ENCODE measurements around the gene BCR. TPM values are rescaled to one million over a fixed set of nuclear protein-coding genes. Genes with fewer than 3 reads are reported as not detected.

Gene BCR
- total RNA-seq, 1 experiment from 2014 or later = 40.5 TPM

DNA sequence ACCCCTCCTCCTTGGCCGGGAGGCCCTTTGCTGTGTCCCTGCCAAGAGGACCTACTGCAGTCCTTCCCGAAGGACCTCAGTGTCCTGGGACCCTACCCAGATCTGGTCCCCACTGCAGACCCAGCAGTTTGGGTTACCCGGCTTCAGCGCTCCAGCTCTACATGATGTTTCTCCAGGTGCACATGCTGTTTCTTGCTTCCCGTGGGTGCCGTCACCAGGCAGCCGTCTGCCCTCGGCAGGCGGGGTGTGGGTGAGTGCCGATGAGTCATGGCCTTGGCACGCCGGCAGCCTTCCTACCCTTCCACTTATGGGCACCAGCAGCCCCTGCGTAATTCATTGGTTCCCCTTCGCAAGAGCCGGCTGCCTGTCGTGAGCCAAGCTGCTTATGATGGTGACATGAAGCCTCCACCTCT lies 101.8 kb downstream of the BCR start:
- Histone ChIP-seq H4K20me1 (ENCODE audit: insufficient read depth, low read depth, low read length) (no peaks in the 10 kb centered on the region), H3K36me3 (ENCODE audit: insufficient read depth, low read length) (no peaks in the 10 kb centered on the region), H3K9me3 (ENCODE audit: low read length) (no peaks in the 10 kb centered on the region), H3K9ac (ENCODE audit: low read length) (no peak overlapping the region), H3K4me2 (ENCODE audit: low read depth, low read length, poor library complexity, severe bottlenecking) (no peak overlapping the region), H2AFZ (ENCODE audit: low read length) (no peak overlapping the region), H3K27ac (ENCODE audit: low read length) (peak overlapping the region; percentile 85; the same call in 1 of the 2 replicates), H3K9me2 (replicated peaks; ENCODE audit: insufficient read depth, low read length) (no peaks in the 10 kb centered on the region), H3K4me3 (ENCODE audit: low read length) (no peak overlapping the region), H3K27me3 (ENCODE audit: low read length) (no peaks in the 10 kb centered on the region), H3K79me2 (ENCODE audit: low read length) (no peaks in the 10 kb centered on the region), H3K4me1 (ENCODE audit: low read length) (peaks cover 46% of the 10 kb centered on the region)
- no peak for DNase-seq

DNA sequence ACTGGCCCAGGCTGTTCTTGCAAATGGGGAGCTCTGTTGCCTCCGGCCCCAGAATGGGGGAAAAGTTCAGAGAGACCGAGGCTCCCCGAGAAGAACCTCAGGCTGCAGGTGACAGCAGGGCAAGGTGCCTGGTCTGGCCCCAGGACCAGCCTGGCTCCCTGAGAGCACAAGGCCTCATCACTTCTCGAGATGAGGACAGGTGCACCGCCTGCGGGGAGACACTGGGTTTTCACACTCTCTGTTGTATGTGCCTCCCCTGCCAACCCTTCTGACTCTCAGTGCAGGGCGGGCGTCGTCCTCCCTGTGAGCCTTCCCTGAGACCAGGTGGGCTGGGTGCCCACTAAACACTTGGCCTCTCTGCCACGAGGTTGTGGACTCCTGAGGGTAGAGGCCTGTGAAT lies 102.2 kb downstream of the BCR start:
- Histone ChIP-seq H3K9ac (ENCODE audit: low read length) (no peak overlapping the region), H3K36me3 (ENCODE audit: insufficient read depth, low read length) (no peaks in the 10 kb centered on the region), H3K4me1 (ENCODE audit: low read length) (peaks cover 42% of the 10 kb centered on the region)

DNA sequence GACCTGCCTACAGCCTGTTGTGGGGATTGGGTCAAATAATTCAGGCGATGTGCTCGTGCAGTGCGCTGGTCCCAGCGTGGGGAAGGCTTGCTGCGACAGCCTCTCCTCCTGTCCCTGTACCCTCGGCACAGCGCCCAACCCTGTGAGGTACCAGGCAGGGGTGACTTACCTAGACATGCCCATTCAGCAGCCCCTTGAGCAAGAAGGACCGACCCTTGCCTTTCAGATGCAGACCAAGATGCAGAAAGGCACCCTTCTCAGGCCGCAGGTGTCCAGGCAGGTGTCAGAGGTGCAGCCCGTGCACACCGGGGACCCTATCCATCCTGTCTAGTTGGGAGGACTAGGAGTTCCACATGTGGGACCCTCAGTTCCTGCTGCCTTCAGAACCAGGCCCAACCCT lies 102.7 kb downstream of the BCR start:
- no peaks in the 10 kb centered on the region for H4K20me1 ChIP-seq (ENCODE audit: insufficient read depth, low read depth, low read length)
- no peaks in the 10 kb centered on the region for H3K36me3 ChIP-seq (ENCODE audit: insufficient read depth, low read length)
- H3K4me2 ChIP-seq (ENCODE audit: low read depth, low read length, poor library complexity, severe bottlenecking) = no peak overlapping the region
- no peak overlapping the region for H3K27ac ChIP-seq (ENCODE audit: low read length)
- H3K9ac ChIP-seq (ENCODE audit: low read length) = no peak overlapping the region
- no peak overlapping the region for H2AFZ ChIP-seq (ENCODE audit: low read length)
- H3K27me3 ChIP-seq (ENCODE audit: low read length) = no peaks in the 10 kb centered on the region
- H3K4me1 ChIP-seq (ENCODE audit: low read length) = peaks cover 37% of the 10 kb centered on the region
- H3K4me3 ChIP-seq (ENCODE audit: low read length) = no peak overlapping the region
- H3K9me2 ChIP-seq (replicated peaks; ENCODE audit: insufficient read depth, low read length) = no peaks in the 10 kb centered on the region
- H3K79me2 ChIP-seq (ENCODE audit: low read length) = no peaks in the 10 kb centered on the region
- no peak for DNase-seq
- no peaks in the 10 kb centered on the region for H3K9me3 ChIP-seq (ENCODE audit: low read length)

More for the DNA sequence above, 102.2 kb downstream of the BCR start:
- no peak overlapping the region for H2AFZ ChIP-seq (ENCODE audit: low read length)
- no peaks in the 10 kb centered on the region for H4K20me1 ChIP-seq (ENCODE audit: insufficient read depth, low read depth, low read length)
- H3K79me2 ChIP-seq (ENCODE audit: low read length) = no peaks in the 10 kb centered on the region
- no peaks in the 10 kb centered on the region for H3K9me2 ChIP-seq (replicated peaks; ENCODE audit: insufficient read depth, low read length)
- H3K27ac ChIP-seq (ENCODE audit: low read length) = no peak overlapping the region
- H3K4me3 ChIP-seq (ENCODE audit: low read length) = no peak overlapping the region
- no peaks in the 10 kb centered on the region for H3K27me3 ChIP-seq (ENCODE audit: low read length)
- DNase-seq = no peak
- H3K4me2 ChIP-seq (ENCODE audit: low read depth, low read length, poor library complexity, severe bottlenecking) = no peak overlapping the region
- no peaks in the 10 kb centered on the region for H3K9me3 ChIP-seq (ENCODE audit: low read length)

DNA sequence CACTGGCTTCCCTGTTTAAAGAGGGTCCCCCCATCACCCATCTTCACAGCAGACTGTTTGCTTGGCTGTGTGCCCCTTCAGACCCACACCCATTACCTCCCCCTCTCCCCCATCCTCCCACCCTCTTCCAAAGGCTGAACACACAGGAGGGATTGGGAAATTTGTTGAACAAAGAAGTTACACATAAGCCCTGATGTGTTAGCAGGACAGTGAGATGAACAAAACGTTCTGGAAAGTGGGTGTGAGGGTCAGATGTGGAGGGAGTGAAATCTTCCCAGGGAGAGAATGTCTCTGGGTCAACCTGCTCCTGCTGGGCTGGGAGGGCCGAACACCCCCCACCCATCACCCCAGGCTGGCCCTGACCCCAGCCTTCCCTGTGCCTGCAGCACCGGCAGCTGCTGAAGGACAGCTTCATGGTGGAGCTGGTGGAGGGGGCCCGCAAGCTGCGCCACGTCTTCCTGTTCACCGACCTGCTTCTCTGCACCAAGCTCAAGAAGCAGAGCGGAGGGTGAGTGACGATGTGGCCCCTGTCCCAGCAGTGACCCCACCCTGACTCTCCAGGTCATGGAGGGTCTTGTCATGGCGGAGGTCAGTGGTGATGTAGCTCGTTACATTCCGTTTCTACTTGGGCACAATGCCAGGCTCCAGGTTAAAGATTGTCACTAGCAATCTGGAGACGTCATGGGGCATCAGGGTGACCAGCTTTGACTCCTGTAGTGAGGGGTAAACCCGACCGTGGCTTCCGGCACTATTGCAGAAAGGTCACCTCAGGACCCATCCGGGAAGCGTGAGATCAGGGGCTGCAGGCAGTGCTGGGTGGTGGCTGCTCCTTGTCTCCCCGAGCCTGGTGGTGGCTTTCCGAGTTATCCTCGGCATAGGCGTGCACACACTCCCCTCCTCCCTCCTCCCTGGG lies 103.5 kb downstream of the BCR start:
- H4K20me1 ChIP-seq (ENCODE audit: insufficient read depth, low read depth, low read length) = no peaks in the 10 kb centered on the region
- H3K9ac ChIP-seq (ENCODE audit: low read length) = no peak overlapping the region
- no peaks in the 10 kb centered on the region for H3K36me3 ChIP-seq (ENCODE audit: insufficient read depth, low read length)

DNA sequence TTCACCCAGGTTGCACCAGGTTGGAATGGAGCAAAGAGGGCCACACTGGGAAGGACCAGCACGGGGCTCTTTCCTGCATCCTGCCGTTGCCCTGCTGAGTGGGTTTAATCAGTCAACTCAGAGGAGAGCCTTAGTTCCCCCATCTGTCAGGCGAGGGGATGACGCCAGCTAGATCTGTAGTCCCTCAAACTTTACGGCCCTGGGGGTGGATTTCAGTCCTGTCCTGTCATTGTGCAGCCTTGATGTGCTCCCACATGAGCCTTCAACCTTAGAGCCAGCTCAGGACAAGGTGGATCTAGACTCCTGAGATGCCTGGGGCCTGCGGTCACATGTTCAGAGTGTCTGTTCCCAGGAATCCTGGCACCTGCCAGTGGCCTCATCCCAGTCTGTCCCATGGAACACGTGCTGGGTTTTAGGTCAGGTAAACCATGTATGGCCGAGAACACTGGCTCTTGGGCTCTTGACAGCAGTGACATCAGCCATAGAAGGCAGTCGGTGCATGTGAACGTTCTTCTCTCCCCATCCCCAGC lies 104.3 kb downstream of the BCR start:
- no peaks in the 10 kb centered on the region for H3K79me2 ChIP-seq (ENCODE audit: low read length)
- no peak overlapping the region for H3K27ac ChIP-seq (ENCODE audit: low read length)
- H3K9ac ChIP-seq (ENCODE audit: low read length) = no peak overlapping the region
- no peak overlapping the region for H3K4me3 ChIP-seq (ENCODE audit: low read length)
- H4K20me1 ChIP-seq (ENCODE audit: insufficient read depth, low read depth, low read length) = no peaks in the 10 kb centered on the region
- no peaks in the 10 kb centered on the region for H3K36me3 ChIP-seq (ENCODE audit: insufficient read depth, low read length)
- H3K9me2 ChIP-seq (replicated peaks; ENCODE audit: insufficient read depth, low read length) = no peaks in the 10 kb centered on the region
- no peak for DNase-seq
- no peaks in the 10 kb centered on the region for H3K9me3 ChIP-seq (ENCODE audit: low read length)
- H3K4me1 ChIP-seq (ENCODE audit: low read length) = peaks cover 35% of the 10 kb centered on the region
- no peaks in the 10 kb centered on the region for H3K27me3 ChIP-seq (ENCODE audit: low read length)
- no peak overlapping the region for H2AFZ ChIP-seq (ENCODE audit: low read length)
- no peak overlapping the region for H3K4me2 ChIP-seq (ENCODE audit: low read depth, low read length, poor library complexity, severe bottlenecking)

More for the DNA sequence above, 103.5 kb downstream of the BCR start:
- Histone ChIP-seq H3K27me3 (ENCODE audit: low read length) (no peaks in the 10 kb centered on the region), H3K9me2 (replicated peaks; ENCODE audit: insufficient read depth, low read length) (no peaks in the 10 kb centered on the region), H3K4me1 (ENCODE audit: low read length) (peaks cover 35% of the 10 kb centered on the region), H3K4me2 (ENCODE audit: low read depth, low read length, poor library complexity, severe bottlenecking) (no peak overlapping the region), H3K4me3 (ENCODE audit: low read length) (no peak overlapping the region), H3K27ac (ENCODE audit: low read length) (no peak overlapping the region), H2AFZ (ENCODE audit: low read length) (no peak overlapping the region), H3K79me2 (ENCODE audit: low read length) (no peaks in the 10 kb centered on the region), H3K9me3 (ENCODE audit: low read length) (no peaks in the 10 kb centered on the region)
- no peak for DNase-seq

DNA sequence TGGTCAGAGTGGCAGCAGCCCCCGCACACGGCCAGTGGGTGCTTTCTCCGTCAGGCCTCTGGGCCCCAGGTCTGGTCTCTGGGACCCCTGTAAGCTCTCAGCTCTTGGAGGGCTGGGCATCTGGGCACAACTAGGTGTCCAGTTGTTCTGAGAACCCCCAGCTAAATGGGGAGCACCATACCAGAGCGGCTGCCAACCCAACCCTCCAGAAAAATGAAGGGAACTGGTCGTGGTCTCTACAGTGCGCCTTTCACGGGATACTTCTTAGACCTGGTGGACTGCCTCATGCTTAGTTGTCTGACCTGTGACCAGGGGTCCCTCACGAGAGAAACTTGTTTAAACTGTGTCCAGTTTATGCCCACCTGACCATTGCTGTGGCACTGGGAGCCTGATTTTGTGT lies 104.9 kb downstream of the BCR start:
- Histone ChIP-seq H3K9me3 (ENCODE audit: low read length) (no peaks in the 10 kb centered on the region), H3K36me3 (ENCODE audit: insufficient read depth, low read length) (no peaks in the 10 kb centered on the region), H3K4me3 (ENCODE audit: low read length) (no peak overlapping the region), H3K9ac (ENCODE audit: low read length) (no peak overlapping the region), H3K4me2 (ENCODE audit: low read depth, low read length, poor library complexity, severe bottlenecking) (no peak overlapping the region), H3K9me2 (replicated peaks; ENCODE audit: insufficient read depth, low read length) (no peaks in the 10 kb centered on the region), H2AFZ (ENCODE audit: low read length) (no peak overlapping the region), H3K27me3 (ENCODE audit: low read length) (no peaks in the 10 kb centered on the region), H3K4me1 (ENCODE audit: low read length) (peaks cover 33% of the 10 kb centered on the region), H4K20me1 (ENCODE audit: insufficient read depth, low read depth, low read length) (no peaks in the 10 kb centered on the region), H3K27ac (ENCODE audit: low read length) (no peak overlapping the region), H3K79me2 (ENCODE audit: low read length) (no peaks in the 10 kb centered on the region)
- DNase-seq = no peak

DNA sequence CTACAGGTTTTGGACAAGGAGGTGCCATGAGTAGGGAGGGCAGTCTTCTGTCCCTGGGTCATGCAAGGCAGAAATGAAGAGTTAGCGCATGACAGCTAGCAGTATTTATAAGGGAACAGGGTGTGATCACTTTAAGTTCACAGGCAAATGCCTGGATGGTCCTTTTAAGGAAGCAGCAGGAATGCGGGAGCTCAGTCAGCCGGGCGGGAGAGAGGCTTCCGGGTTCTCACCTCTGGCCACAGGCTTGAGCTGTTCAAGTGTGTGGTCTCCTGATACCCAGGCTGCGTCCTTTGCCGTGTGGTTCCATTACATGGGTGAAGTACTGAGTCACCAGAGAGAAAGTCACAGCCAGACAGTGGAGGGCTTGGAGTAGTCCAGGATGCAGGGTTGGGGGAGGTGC lies 105.4 kb downstream of the BCR start:
- Histone ChIP-seq H4K20me1 (ENCODE audit: insufficient read depth, low read depth, low read length) (no peaks in the 10 kb centered on the region), H3K9ac (ENCODE audit: low read length) (no peak overlapping the region), H3K27ac (ENCODE audit: low read length) (no peak overlapping the region), H3K4me1 (ENCODE audit: low read length) (peaks cover 28% of the 10 kb centered on the region), H3K9me2 (replicated peaks; ENCODE audit: insufficient read depth, low read length) (no peaks in the 10 kb centered on the region), H3K9me3 (ENCODE audit: low read length) (no peaks in the 10 kb centered on the region), H2AFZ (ENCODE audit: low read length) (no peak overlapping the region), H3K79me2 (ENCODE audit: low read length) (no peaks in the 10 kb centered on the region), H3K27me3 (ENCODE audit: low read length) (no peaks in the 10 kb centered on the region), H3K36me3 (ENCODE audit: insufficient read depth, low read length) (no peaks in the 10 kb centered on the region), H3K4me3 (ENCODE audit: low read length) (no peak overlapping the region), H3K4me2 (ENCODE audit: low read depth, low read length, poor library complexity, severe bottlenecking) (no peak overlapping the region)
- DNase-seq = no peak

DNA sequence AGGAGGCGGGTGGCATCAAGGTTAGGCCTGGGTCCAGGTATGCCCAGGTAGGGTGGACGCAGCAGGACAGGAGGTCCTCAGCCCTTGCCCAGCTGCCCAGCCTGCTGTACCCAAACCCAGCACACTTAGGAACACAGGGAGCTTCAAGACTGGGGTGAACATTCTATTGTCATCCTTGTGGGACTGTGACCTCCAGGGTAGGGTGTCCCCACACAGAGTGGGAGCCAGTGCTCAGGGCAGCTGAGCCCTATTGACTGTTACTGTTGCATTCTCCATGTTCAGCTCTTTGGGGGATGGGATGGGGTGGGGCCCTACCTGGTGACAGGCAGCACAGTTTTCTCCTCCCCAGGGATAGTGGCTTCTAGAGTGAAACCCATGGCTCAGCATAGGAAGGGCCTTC lies 106.0 kb downstream of the BCR start:
- Histone ChIP-seq H3K27ac (ENCODE audit: low read length) (no peak overlapping the region), H3K36me3 (ENCODE audit: insufficient read depth, low read length) (no peaks in the 10 kb centered on the region), H3K4me1 (ENCODE audit: low read length) (peaks cover 22% of the 10 kb centered on the region)

More for the DNA sequence above, 106.0 kb downstream of the BCR start:
- Histone ChIP-seq H3K4me3 (ENCODE audit: low read length) (no peak overlapping the region), H3K27me3 (ENCODE audit: low read length) (no peaks in the 10 kb centered on the region), H3K4me2 (ENCODE audit: low read depth, low read length, poor library complexity, severe bottlenecking) (no peak overlapping the region), H3K9me3 (ENCODE audit: low read length) (no peaks in the 10 kb centered on the region), H4K20me1 (ENCODE audit: insufficient read depth, low read depth, low read length) (no peaks in the 10 kb centered on the region), H3K9me2 (replicated peaks; ENCODE audit: insufficient read depth, low read length) (no peaks in the 10 kb centered on the region), H3K79me2 (ENCODE audit: low read length) (no peaks in the 10 kb centered on the region), H3K9ac (ENCODE audit: low read length) (no peak overlapping the region), H2AFZ (ENCODE audit: low read length) (no peak overlapping the region)
- no peak for DNase-seq

Measured in Karpas-422 (cell line).